PC-9 (cell line): Measurements from ENCODE around the gene PBX1. TPM values are rescaled to one million over a fixed set of nuclear protein-coding genes. Genes with fewer than 3 reads are reported as not detected.
A peak's percentile ranks its signal among the peaks of the same experiment; 100 is the strongest.

ENCODE experiments used
- BruUV-seq: library from RNA; stranded (reverse); fragments of 400-500 nt; replicated peaks from 2 replicates; lab custom pipeline; 2021; lab: Mats Ljungman, UMichigan
- CTCF ChIA-PET: fragments of 300-600 bp; sonication (Branson Sonifier 250); formaldehyde crosslinking; loops from one replicate; lab custom pipeline; 2022; ENCODE audit warnings: antibody characterized with exemption; lab: Charles Lee
- POLR2A ChIA-PET: fragments of 300-600 bp; sonication (Branson Sonifier 250); formaldehyde crosslinking; loops from one replicate; lab custom pipeline; 2022; ENCODE audit warnings: antibody characterized with exemption; ENCODE audit not compliant: unreplicated experiment; lab: Charles Lee
- DNase-seq, 2 experiments: peaks; one replicate each; pipeline versions ENCODE4 v3.0.0 to v3.0.0-alpha.2; 2015 to 2022; ENCODE audit warnings: mixed read lengths in 1 of 2
- H2AFZ ChIP-seq: fragments of 200-600 bp; sonication (generic); 2 replicates; pipeline ENCODE4 v1.8.1; 2017; ENCODE audit warnings: antibody characterized with exemption
- H3F3A ChIP-seq: fragments of 200-600 bp; sonication (generic); 2 replicates; pipeline ENCODE4 v1.8.1; 2017; ENCODE audit warnings: antibody characterized with exemption, mild to moderate bottlenecking, low read depth; ENCODE audit not compliant: insufficient read depth
- H3K27ac ChIP-seq: fragments of 200-600 bp; sonication (generic); 2 replicates; pipeline ENCODE4 v1.6.1; 2016; ENCODE audit warnings: mixed run types
- H3K27me3 ChIP-seq: fragments of 200-600 bp; sonication (generic); 2 replicates; pipeline ENCODE4 v1.6.1; 2016; ENCODE audit warnings: low read depth, mixed run types; ENCODE audit not compliant: insufficient read depth
- H3K36me3 ChIP-seq: fragments of 200-600 bp; sonication (generic); 2 replicates; pipeline ENCODE4 v1.6.1; 2016; ENCODE audit warnings: low read depth, mixed run types
- H3K4me1 ChIP-seq: fragments of 200-600 bp; sonication (generic); replicated peaks from 2 replicates; pipeline ENCODE4 v1.6.1; 2016; ENCODE audit warnings: mixed run types; ENCODE audit not compliant: insufficient read depth
- H3K4me2 ChIP-seq: fragments of 200-600 bp; sonication (generic); 2 replicates; pipeline ENCODE4 v1.6.1; 2017; ENCODE audit warnings: mixed run types
- H3K4me3 ChIP-seq: fragments of 200-600 bp; sonication (generic); 2 replicates; pipeline ENCODE4 v1.6.1; 2016; ENCODE audit warnings: mixed run types
- H3K79me2 ChIP-seq: fragments of 200-600 bp; sonication (generic); 2 replicates; pipeline ENCODE4 v1.6.1; 2017; ENCODE audit warnings: low read depth, mixed run types
- H3K9me2 ChIP-seq: fragments of 200-600 bp; sonication (generic); 2 replicates; pipeline ENCODE4 v1.8.1; 2017; ENCODE audit warnings: mild to moderate bottlenecking; ENCODE audit not compliant: insufficient read depth
- H3K9me3 ChIP-seq: fragments of 200-600 bp; sonication (generic); 2 replicates; pipeline ENCODE4 v1.8.1; 2016; ENCODE audit warnings: low read depth; ENCODE audit not compliant: insufficient read depth
- H4K20me1 ChIP-seq: fragments of 200-600 bp; sonication (generic); 2 replicates; pipeline ENCODE4 v1.8.1; 2017; ENCODE audit not compliant: insufficient read depth
- EZH2 ChIP-seq: fragments of 200-600 bp; sonication (generic); IDR thresholded peaks from 2 replicates; pipeline ENCODE4 v1.8.0; 2017; ENCODE audit warnings: antibody characterized with exemption, low read depth
- intact Hi-C: fragments of 100-400 bp; cut with micrococcal nuclease; formaldehyde crosslinking; loops from one replicate; pipeline ENCODE4 v1.10.0; 2022; ENCODE audit not compliant: unreplicated experiment
- total RNA-seq: library from RNA; stranded (reverse); gene quantifications from 2 replicates; pipeline ENCODE4 v1.2.3, GENCODE V29; 2021
- TF ChIP-seq, protein P1 (sequence below): fragments of 200-600 bp; sonication (generic); conservative IDR thresholded peaks from 2 replicates; pipeline ENCODE4 v1.6.1; 2017; ENCODE audit warnings: mixed run types, antibody characterized with exemption, mild to moderate bottlenecking, moderate library complexity

Gene PBX1
- total RNA-seq, 1 experiment from 2014 or later: 57.7 TPM

DNA sequence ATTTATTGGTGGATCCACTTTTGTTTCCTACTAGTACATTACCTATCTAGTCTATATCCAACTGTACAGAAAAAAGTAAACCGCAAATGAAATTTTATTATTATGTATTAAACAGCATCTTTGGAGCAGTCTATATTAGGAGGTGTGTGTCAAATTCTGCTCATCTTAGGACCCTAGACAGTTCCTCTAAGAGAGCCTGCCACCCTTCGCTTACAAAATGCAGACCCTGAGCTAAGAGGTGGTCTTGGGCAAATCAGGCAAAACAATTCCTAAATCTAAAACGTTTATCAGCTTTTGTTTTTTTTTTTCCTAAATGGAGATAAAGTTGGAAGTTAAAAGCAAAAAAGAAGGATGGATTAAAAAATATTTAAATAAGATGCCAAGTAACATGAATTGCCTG is 85.3 kb downstream of the PBX1 start:
- peaks cover 80% of the 10 kb centered on the region for H3K4me1 ChIP-seq
- H3K9me2 ChIP-seq: no peaks in the 10 kb centered on the region
- TF ChIP-seq, protein P1, sequence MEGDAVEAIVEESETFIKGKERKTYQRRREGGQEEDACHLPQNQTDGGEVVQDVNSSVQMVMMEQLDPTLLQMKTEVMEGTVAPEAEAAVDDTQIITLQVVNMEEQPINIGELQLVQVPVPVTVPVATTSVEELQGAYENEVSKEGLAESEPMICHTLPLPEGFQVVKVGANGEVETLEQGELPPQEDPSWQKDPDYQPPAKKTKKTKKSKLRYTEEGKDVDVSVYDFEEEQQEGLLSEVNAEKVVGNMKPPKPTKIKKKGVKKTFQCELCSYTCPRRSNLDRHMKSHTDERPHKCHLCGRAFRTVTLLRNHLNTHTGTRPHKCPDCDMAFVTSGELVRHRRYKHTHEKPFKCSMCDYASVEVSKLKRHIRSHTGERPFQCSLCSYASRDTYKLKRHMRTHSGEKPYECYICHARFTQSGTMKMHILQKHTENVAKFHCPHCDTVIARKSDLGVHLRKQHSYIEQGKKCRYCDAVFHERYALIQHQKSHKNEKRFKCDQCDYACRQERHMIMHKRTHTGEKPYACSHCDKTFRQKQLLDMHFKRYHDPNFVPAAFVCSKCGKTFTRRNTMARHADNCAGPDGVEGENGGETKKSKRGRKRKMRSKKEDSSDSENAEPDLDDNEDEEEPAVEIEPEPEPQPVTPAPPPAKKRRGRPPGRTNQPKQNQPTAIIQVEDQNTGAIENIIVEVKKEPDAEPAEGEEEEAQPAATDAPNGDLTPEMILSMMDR: no peak
- no peak for TF ChIP-seq EZH2
- DNase-seq: no peak
- POLR2A ChIA-PET: no interaction called here
- H3K27me3 ChIP-seq: no peaks in the 10 kb centered on the region
- intact Hi-C loops: no loop called here
- no peaks in the 10 kb centered on the region for H4K20me1 ChIP-seq
- no peak overlapping the region for H3K4me3 ChIP-seq
- H3K36me3 ChIP-seq: 0 out of 2 replicates have a peak, but pooled peaks cover 10% of the 10 kb centered on the region
- H3K27ac ChIP-seq: peak overlapping the region; percentile 98
- no peak overlapping the region for H2AFZ ChIP-seq
- CTCF ChIA-PET: no interaction called here
- no TSS peak for BruUV-seq
- H3F3A ChIP-seq: peaks cover 46% of the 10 kb centered on the region
- H3K4me2 ChIP-seq: peak overlapping the region; percentile 75
- H3K9me3 ChIP-seq: no peaks in the 10 kb centered on the region
- H3K79me2 ChIP-seq: peaks cover 43% of the 10 kb centered on the region

DNA sequence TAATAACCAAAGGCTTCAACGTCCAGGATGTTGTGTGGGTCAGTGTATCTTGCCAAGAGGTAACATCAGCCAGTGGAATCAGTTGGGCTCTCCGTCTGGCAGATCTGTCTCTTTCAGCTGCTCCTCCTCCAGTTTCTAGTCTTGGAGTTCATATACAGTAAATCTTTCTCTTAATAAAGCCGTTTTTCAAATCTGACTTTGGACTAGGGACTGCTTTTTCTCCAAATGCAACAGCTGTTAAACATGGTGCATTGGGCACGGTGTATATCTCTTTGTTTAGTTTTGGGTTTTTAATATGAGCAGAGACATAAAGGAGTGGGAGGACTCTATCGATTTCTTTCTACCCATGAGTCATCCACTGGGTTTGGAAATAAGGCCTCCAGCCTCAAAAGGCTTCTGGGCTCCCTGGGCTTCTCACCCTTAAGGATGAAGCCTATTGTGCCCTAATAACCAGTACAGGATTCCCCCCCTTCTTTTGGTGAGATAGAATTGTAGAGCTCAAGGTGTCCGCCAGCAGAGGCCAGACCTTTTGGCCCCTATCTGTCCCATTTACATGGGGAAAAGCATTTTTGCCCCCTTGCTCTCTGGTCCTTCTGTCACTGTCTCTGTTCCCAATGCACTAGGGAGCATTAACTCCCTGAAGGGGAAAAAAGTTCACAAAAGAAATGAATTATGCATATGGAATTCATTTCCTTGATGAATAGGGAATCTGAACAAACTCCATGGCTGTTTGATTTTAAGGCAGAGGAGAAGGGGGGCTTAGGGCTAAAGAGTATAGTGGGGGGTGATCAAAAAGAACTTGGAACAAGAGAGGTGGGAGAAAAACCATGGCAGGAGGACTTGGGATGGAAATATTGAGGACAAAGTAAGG is 86.0 kb downstream of the PBX1 start:
- DNase-seq: peak in 1 of 2 experiments; percentile 85
- Histone ChIP-seq H3K4me3 (0 out of 2 replicates have a peak overlapping the region, but pooled peaks have one; percentile 26), H3K27ac (peak overlapping the region; percentile 98), H3K4me2 (peak overlapping the region; percentile 75), H3K79me2 (peaks cover 43% of the 10 kb centered on the region), H3K4me1 (peaks cover 84% of the 10 kb centered on the region), H3K27me3 (no peaks in the 10 kb centered on the region), H3K9me3 (no peaks in the 10 kb centered on the region), H4K20me1 (no peaks in the 10 kb centered on the region), H3K36me3 (0 out of 2 replicates have a peak, but pooled peaks cover 10% of the 10 kb centered on the region), H2AFZ (peak overlapping the region; percentile 44), H3F3A (peaks cover 51% of the 10 kb centered on the region), H3K9me2 (no peaks in the 10 kb centered on the region)
- intact Hi-C loops: loop anchor here (5.0 kb wide), 1 partner anchor 102 kb away; no protein-coding TSS in a partner anchor
- BruUV-seq: no TSS peak
- TF ChIP-seq, protein P1: no peak
- TF ChIP-seq EZH2: no peak
- ChIA-PET CTCF (no interaction called here), POLR2A (interaction anchor here (0.6 kb wide), 1 partner anchor 144 kb away, joined by 3 read pairs; no protein-coding TSS in a partner anchor)

DNA sequence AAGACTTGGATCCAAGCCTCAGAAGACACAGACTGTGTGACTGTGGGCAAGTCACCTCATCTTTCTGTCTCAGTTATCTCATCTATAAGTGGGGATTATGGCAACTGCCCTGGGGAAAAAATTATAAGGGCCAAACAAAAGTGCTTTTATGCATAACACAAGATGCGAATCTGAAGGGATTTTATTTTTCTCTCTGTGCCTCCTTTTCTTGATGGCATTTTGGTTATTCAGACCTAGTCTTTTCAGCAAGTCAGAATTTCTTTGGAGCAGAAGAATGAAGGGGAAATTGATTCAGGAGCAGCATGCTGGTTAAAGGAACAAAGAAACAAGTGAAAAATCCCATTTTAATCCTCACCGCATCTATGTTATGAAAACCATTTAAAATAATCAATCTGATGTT is 86.9 kb downstream of the PBX1 start:
- no peaks in the 10 kb centered on the region for H3K9me3 ChIP-seq
- no peak for TF ChIP-seq EZH2
- TF ChIP-seq, protein P1: no peak
- no peak overlapping the region; the same call in 1 of the 2 replicates for H3K4me2 ChIP-seq
- no peaks in the 10 kb centered on the region for H4K20me1 ChIP-seq
- no peak overlapping the region for H2AFZ ChIP-seq
- peak overlapping the region; percentile 98 for H3K27ac ChIP-seq
- no TSS peak for BruUV-seq
- H3K36me3 ChIP-seq: 0 out of 2 replicates have a peak, but pooled peaks cover 10% of the 10 kb centered on the region
- H3K27me3 ChIP-seq: no peaks in the 10 kb centered on the region
- peaks cover 84% of the 10 kb centered on the region for H3K4me1 ChIP-seq
- no peak overlapping the region for H3K4me3 ChIP-seq
- no peak for DNase-seq
- H3K79me2 ChIP-seq: peaks cover 45% of the 10 kb centered on the region
- intact Hi-C loops: loop anchor here (5.0 kb wide), 1 partner anchor 101 kb away; no protein-coding TSS in a partner anchor
- ChIA-PET POLR2A (no interaction called here), CTCF (no interaction called here)
- H3K9me2 ChIP-seq: no peaks in the 10 kb centered on the region
- peaks cover 47% of the 10 kb centered on the region for H3F3A ChIP-seq
